Breast epithelium (tissue), 4 donors: ENCODE results near the gene ACRBP. TPM values are rescaled to one million over a fixed set of nuclear protein-coding genes. Genes with fewer than 3 reads are reported as not detected.

Experiments
- DNase-seq, 2 donors: peaks; one replicate each; pipeline ENCODE4 v3.0.0-alpha.2; 2019; ENCODE audit warnings: low spot score in 2 of 2
- H3K27ac ChIP-seq, 2 donors: fragments of 200-600 bp; sonication (generic) in 1 of 2; one replicate each; pipeline ENCODE4 v1.5.1; 2016 to 2019; ENCODE audit warnings: mild to moderate bottlenecking in 1 of 2
- H3K27me3 ChIP-seq, 2 donors: fragments of 200-600 bp; sonication (generic) in 1 of 2; one replicate each; pipeline versions ENCODE4 v1.5.1 to v1.6.0; 2017 to 2019; ENCODE audit warnings: control low read depth in 1 of 2, mild to moderate bottlenecking in 1 of 2
- H3K36me3 ChIP-seq: fragments of 200-600 bp; one replicate; pipeline ENCODE4 v1.5.1; 2019
- H3K4me1 ChIP-seq, 2 donors: fragments of 200-600 bp; sonication (generic); one replicate each; pipeline ENCODE4 v1.5.1; 2016 to 2019; ENCODE audit warnings: control low read depth in 1 of 2
- H3K4me3 ChIP-seq, 3 donors: fragments of 200-600 bp; sonication (generic); 1 replicate in 2 of 3; 2 replicates in 1 of 3; pipeline ENCODE4 v1.5.1; 2016 to 2019; ENCODE audit warnings: mild to moderate bottlenecking in 3 of 3, moderate library complexity in 2 of 3
- H3K9me3 ChIP-seq, 2 donors: fragments of 200-600 bp; sonication (generic) in 1 of 2; one replicate each; pipeline ENCODE4 v1.5.1; 2016 to 2019; ENCODE audit warnings: control low read depth in 1 of 2
- CTCF ChIP-seq, 3 donors: fragments of 450-650 bp; IDR thresholded peaks; one replicate each; pipeline ENCODE4 v1.5.1; 2016 to 2017; ENCODE audit warnings: antibody characterized with exemption in 3 of 3, mild to moderate bottlenecking in 3 of 3, moderate library complexity in 3 of 3
- POLR2A ChIP-seq: fragments of 450-650 bp; IDR thresholded peaks from one replicate; pipeline ENCODE4 v1.6.1; 2016; ENCODE audit warnings: antibody characterized with exemption, mild to moderate bottlenecking, moderate library complexity
- POLR2AphosphoS5 ChIP-seq, 3 donors: sonication (generic); formaldehyde crosslinking; IDR thresholded peaks; one replicate each; pipeline ENCODE4 v1.6.1; 2017; ENCODE audit warnings: antibody characterized with exemption in 3 of 3
- intact Hi-C: fragments of 100-400 bp; cut with DNase I; formaldehyde crosslinking; loops from one replicate; pipeline ENCODE4 v1.15.1; 2023; ENCODE audit warnings: low total_unique reads
- total RNA-seq, 3 donors: library from RNA; depleted of rRNA; stranded (reverse); fragments of >200 nt; gene quantifications; one replicate each; pipeline ENCODE4 v1.1.0, GENCODE V29; 2016

Gene ACRBP
- total RNA-seq, 3 donors from 2014 or later = 0.59 to 2.4 (median 0.66) TPM

GRCh38 chr12:6635375-6635855 lies 11.8 kb downstream of the ACRBP start:
- intact Hi-C loops = no loop called here
- Histone ChIP-seq H3K9me3 (no peaks in the 10 kb centered on the region), H3K27me3 (no peaks in the 10 kb centered on the region), H3K4me3 (peak overlapping the region in 2 of 3 donors; percentile 12), H3K27ac (peak overlapping the region; percentile 12 to 42), H3K36me3 (no peaks in the 10 kb centered on the region), H3K4me1 (peaks cover 0 to 6% of the 10 kb centered on the region in 2 donors)
- TF ChIP-seq CTCF (IDR thresholded peaks at IDR 0.05) (no peak), POLR2A (no peak), POLR2AphosphoS5 (IDR thresholded peaks at IDR 0.05) (no peak)
- no peak for DNase-seq

GRCh38 chr12:6632026-6632983 lies 14.9 kb downstream of the ACRBP start:
- TF ChIP-seq POLR2A = no peak
- TF ChIP-seq CTCF (IDR thresholded peaks at IDR 0.05) = no peak
- no peak for TF ChIP-seq POLR2AphosphoS5 (IDR thresholded peaks at IDR 0.05)
- H3K27ac ChIP-seq = peak overlapping the region; percentile 58 to 76
- no peaks in the 10 kb centered on the region for H3K36me3 ChIP-seq
- no peaks in the 10 kb centered on the region for H3K27me3 ChIP-seq
- H3K4me1 ChIP-seq = peaks cover 0 to 6% of the 10 kb centered on the region in 2 donors
- intact Hi-C loops = no loop called here
- no peak overlapping the region for H3K4me3 ChIP-seq
- no peaks in the 10 kb centered on the region for H3K9me3 ChIP-seq
- no peak for DNase-seq

GRCh38 chr12:6631549-6631961 lies 15.7 kb downstream of the ACRBP start:
- intact Hi-C loops = no loop called here
- H3K27ac ChIP-seq = no peak overlapping the region
- TF ChIP-seq POLR2A = no peak

GRCh38 chr12:6630736-6631135 lies 16.5 kb downstream of the ACRBP start:
- no peak overlapping the region for H3K4me3 ChIP-seq
- H3K4me1 ChIP-seq = peaks cover 0 to 6% of the 10 kb centered on the region in 2 donors
- no peaks in the 10 kb centered on the region for H3K9me3 ChIP-seq
- TF ChIP-seq POLR2AphosphoS5 (IDR thresholded peaks at IDR 0.05) (no peak), POLR2A (no peak), CTCF (IDR thresholded peaks at IDR 0.05) (no peak)
- H3K36me3 ChIP-seq = no peaks in the 10 kb centered on the region
- no peak for DNase-seq
- H3K27ac ChIP-seq = no peak overlapping the region
- no peaks in the 10 kb centered on the region for H3K27me3 ChIP-seq
- intact Hi-C loops = no loop called here

More at GRCh38 chr12:6631549-6631961, 15.7 kb downstream of the ACRBP start:
- Histone ChIP-seq H3K4me3 (no peak overlapping the region), H3K4me1 (peaks cover 0 to 6% of the 10 kb centered on the region in 2 donors), H3K9me3 (no peaks in the 10 kb centered on the region), H3K27me3 (no peaks in the 10 kb centered on the region), H3K36me3 (no peaks in the 10 kb centered on the region)
- no peak for DNase-seq

GRCh38 chr12:6627616-6628015 lies 19.6 kb downstream of the ACRBP start:
- Histone ChIP-seq H3K36me3 (no peaks in the 10 kb centered on the region), H3K27ac (no peak overlapping the region), H3K4me1 (peaks cover 0 to under 1% of the 10 kb centered on the region in 2 donors), H3K4me3 (no peak overlapping the region), H3K9me3 (no peaks in the 10 kb centered on the region), H3K27me3 (no peaks in the 10 kb centered on the region)
- DNase-seq = no peak
- intact Hi-C loops = no loop called here
- TF ChIP-seq POLR2AphosphoS5 (IDR thresholded peaks at IDR 0.05) = no peak

- TF ChIP-seq POLR2A (no peak), CTCF (IDR thresholded peaks at IDR 0.05) (no peak)
- Histone ChIP-seq H3K9me3 (no peaks in the 10 kb centered on the region), H3K4me1 (no peaks in the 10 kb centered on the region), H3K27ac (no peak overlapping the region), H3K36me3 (no peaks in the 10 kb centered on the region), H3K4me3 (no peak overlapping the region), H3K27me3 (no peaks in the 10 kb centered on the region)
- intact Hi-C loops = no loop called here
- no peak for DNase-seq
These were observed 20.5 kb downstream of the ACRBP start for GRCh38 chr12:6626654-6627283.
